Measurements from ENCODE around the gene REM2. TPM values are rescaled to one million over a fixed set of nuclear protein-coding genes. Genes with fewer than 3 reads are reported as not detected.

Gene REM2
- total RNA-seq, 1 donor from 2014 or later: 0.36 TPM

- no peak for DNase-seq (ENCODE audit: low spot score)
- H3K36me3 Mint-ChIP-seq (ENCODE audit: low read depth, unreplicated experiment): peaks cover 57% of the 10 kb centered on the region
- no peaks in the 10 kb centered on the region for H3K9me3 Mint-ChIP-seq (ENCODE audit: unreplicated experiment)
- H3K4me3 Mint-ChIP-seq (ENCODE audit: unreplicated experiment): peak overlapping the region; percentile 34
- TF ChIP-seq, protein P1, sequence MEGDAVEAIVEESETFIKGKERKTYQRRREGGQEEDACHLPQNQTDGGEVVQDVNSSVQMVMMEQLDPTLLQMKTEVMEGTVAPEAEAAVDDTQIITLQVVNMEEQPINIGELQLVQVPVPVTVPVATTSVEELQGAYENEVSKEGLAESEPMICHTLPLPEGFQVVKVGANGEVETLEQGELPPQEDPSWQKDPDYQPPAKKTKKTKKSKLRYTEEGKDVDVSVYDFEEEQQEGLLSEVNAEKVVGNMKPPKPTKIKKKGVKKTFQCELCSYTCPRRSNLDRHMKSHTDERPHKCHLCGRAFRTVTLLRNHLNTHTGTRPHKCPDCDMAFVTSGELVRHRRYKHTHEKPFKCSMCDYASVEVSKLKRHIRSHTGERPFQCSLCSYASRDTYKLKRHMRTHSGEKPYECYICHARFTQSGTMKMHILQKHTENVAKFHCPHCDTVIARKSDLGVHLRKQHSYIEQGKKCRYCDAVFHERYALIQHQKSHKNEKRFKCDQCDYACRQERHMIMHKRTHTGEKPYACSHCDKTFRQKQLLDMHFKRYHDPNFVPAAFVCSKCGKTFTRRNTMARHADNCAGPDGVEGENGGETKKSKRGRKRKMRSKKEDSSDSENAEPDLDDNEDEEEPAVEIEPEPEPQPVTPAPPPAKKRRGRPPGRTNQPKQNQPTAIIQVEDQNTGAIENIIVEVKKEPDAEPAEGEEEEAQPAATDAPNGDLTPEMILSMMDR (IDR thresholded peaks at IDR 0.05; ENCODE audit: unreplicated experiment): no peak
- H3K4me1 Mint-ChIP-seq (ENCODE audit: unreplicated experiment): peaks cover 58% of the 10 kb centered on the region
- peaks cover 16% of the 10 kb centered on the region for H3K27me3 Mint-ChIP-seq (ENCODE audit: unreplicated experiment)
- H3K27ac Mint-ChIP-seq (ENCODE audit: unreplicated experiment): peak overlapping the region; percentile 42
Measured at GRCh38 chr14:22842211-22843122, 40.6 kb upstream of the REM2 start.

- peak overlapping the region; percentile 64 for H3K27ac Mint-ChIP-seq (ENCODE audit: unreplicated experiment)
- H3K4me1 Mint-ChIP-seq (ENCODE audit: unreplicated experiment): peaks cover 63% of the 10 kb centered on the region
- TF ChIP-seq, protein P1 (IDR thresholded peaks at IDR 0.05; ENCODE audit: unreplicated experiment): no peak
- H3K9me3 Mint-ChIP-seq (ENCODE audit: unreplicated experiment): no peaks in the 10 kb centered on the region
- no peak for DNase-seq (ENCODE audit: low spot score)
- H3K36me3 Mint-ChIP-seq (ENCODE audit: low read depth, unreplicated experiment): peaks cover 57% of the 10 kb centered on the region
- H3K27me3 Mint-ChIP-seq (ENCODE audit: unreplicated experiment): peaks cover 17% of the 10 kb centered on the region
- peak overlapping the region; percentile 79 for H3K4me3 Mint-ChIP-seq (ENCODE audit: unreplicated experiment)
Measured at GRCh38 chr14:22843123-22843925, 39.7 kb upstream of the REM2 start.

DNA sequence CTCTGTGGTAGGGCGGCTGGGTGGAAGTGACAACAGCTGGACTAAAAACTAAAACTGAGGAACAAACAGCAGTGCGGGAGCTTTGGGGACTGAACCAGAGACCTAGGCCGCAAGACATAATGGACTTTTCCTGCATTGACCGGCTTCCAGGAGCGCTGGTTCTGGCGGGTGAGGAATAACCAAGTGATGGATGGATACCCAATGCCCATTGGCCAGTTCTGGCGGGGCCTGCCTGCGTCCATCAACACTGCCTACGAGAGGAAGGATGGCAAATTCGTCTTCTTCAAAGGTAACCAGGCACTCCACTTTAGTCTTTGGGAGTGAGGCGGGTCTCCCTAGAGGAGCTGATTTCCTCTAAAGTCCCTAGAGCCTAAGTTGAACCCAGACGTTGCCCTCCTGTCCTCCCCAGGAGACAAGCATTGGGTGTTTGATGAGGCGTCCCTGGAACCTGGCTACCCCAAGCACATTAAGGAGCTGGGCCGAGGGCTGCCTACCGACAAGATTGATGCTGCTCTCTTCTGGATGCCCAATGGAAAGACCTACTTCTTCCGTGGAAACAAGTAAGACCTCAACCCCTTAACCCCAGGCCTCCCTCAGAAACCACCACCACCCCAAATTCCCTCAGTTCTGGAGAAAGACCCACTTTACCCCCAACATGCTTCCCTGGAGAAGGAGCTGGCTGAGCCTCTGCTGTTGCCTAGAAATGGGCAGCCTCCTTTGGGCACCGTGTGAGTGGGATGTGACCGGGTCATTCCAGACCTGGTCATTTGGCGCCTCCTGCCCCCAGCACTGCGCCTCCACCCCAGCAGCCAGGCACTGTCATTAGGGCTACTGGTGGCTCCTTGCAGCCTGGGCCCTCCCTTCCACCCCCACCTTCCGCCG is 38.6 kb upstream of the REM2 start:
- TF ChIP-seq, protein P1 (IDR thresholded peaks at IDR 0.05; ENCODE audit: unreplicated experiment): no peak
- Mint-ChIP-seq H3K27ac (ENCODE audit: unreplicated experiment) (no peak overlapping the region), H3K4me1 (ENCODE audit: unreplicated experiment) (peaks cover 62% of the 10 kb centered on the region), H3K4me3 (ENCODE audit: unreplicated experiment) (no peak overlapping the region), H3K36me3 (ENCODE audit: low read depth, unreplicated experiment) (peaks cover 53% of the 10 kb centered on the region), H3K9me3 (ENCODE audit: unreplicated experiment) (no peaks in the 10 kb centered on the region), H3K27me3 (ENCODE audit: unreplicated experiment) (peaks cover 15% of the 10 kb centered on the region)
- DNase-seq (ENCODE audit: low spot score): no peak

DNA sequence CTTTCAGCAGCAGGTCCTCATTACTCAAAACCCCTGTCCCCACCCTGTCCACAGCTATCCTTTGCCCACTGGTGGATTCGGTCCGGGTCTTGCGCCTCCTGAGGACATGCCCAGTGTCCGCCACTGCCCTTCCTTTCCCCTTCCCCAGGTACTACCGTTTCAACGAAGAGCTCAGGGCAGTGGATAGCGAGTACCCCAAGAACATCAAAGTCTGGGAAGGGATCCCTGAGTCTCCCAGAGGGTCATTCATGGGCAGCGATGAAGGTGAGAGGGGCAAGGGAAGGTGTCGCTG is 38.0 kb upstream of the REM2 start:
- H3K27ac Mint-ChIP-seq (ENCODE audit: unreplicated experiment): no peak overlapping the region
- TF ChIP-seq, protein P1 (IDR thresholded peaks at IDR 0.05; ENCODE audit: unreplicated experiment): no peak
- H3K36me3 Mint-ChIP-seq (ENCODE audit: low read depth, unreplicated experiment): peaks cover 53% of the 10 kb centered on the region
- no peaks in the 10 kb centered on the region for H3K9me3 Mint-ChIP-seq (ENCODE audit: unreplicated experiment)
- no peak overlapping the region for H3K4me3 Mint-ChIP-seq (ENCODE audit: unreplicated experiment)
- H3K27me3 Mint-ChIP-seq (ENCODE audit: unreplicated experiment): peaks cover 16% of the 10 kb centered on the region
- DNase-seq (ENCODE audit: low spot score): no peak
- peaks cover 57% of the 10 kb centered on the region for H3K4me1 Mint-ChIP-seq (ENCODE audit: unreplicated experiment)

Data from endothelial cell (in vitro differentiated cells).